HK-2 (cell line): ENCODE results near the gene SEL1L3.
A peak's percentile ranks its signal among the peaks of the same experiment; 100 is the strongest.
"Not testable (repeated sequence)": the region's sequence is repeated elsewhere in the genome, so short reads cannot be mapped to it uniquely, and the experiment has no call there.

ENCODE experiments used
- DNase-seq: peaks from one replicate; pipeline ENCODE4 v3.0.0-alpha.2; 2018; ENCODE audit not compliant: unreplicated experiment

The SEL1L3 gene

GRCh38 chr4:25879587-25879986 lies 16.8 kb upstream of the SEL1L3 start:
- DNase-seq: no peak

DNA sequence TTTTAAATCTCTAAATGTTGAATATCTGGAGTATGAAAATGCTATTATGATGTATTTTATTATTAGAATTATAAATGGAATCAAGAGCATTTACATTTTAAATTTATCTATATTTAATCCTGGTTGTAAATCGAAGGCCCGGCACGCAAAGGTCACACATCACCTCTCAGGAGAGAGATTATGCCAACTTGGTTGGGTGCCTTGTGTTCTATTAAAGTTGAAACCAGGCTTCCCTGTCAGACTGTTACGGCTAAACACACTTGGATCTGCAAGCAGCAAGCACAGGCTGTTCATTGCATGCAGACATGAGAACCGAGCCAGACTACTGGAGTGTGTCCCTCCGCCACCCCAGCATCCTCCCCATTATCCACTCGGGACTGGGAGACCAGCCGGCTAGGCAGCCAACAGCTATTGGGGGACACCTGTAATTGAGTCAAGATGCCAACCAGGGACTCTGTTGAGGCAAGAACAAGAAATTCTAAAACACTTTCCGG lies 16.4 kb upstream of the SEL1L3 start:
- DNase-seq: no peak

DNA sequence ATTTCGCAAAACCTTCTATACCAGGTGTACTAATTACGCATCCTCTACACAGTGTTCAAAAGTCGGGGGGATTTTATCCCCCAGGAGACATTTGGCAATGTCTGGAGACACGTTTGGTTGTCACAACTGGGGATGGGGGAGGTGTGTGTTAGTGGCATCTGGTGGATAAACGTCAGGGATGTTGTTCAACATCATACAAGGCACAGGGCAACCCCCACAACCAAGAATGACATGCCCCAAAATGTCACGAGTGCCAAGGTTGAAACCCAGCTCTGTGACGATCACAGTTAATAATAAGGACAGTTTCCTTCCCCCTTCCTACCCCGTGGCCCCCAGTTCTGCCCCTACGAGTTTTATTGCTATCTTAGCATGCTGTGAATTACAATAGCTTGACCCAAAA lies 15.9 kb upstream of the SEL1L3 start:
- DNase-seq: no peak

GRCh38 chr4:25875281-25875745 lies 12.5 kb upstream of the SEL1L3 start:
- no peak for DNase-seq

DNA sequence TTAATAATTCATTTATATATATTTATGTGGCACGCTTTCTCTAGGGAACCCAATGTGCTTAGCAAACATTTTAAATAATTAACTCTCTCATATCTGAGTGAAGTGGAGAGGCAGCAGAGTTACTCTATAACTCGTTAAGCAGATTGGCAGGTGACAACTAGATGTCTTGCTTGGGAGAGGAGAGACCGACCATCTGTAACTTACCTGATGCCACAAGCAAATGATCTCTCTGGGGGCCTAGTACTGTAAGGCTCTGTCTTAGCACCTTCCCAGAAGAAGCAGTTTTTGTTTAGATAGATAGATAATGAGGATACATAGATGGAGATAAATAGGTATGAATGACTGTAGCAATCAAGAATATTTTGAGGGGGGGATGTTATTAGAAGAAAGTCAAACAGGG lies 11.9 kb upstream of the SEL1L3 start:
- no peak for DNase-seq

DNA sequence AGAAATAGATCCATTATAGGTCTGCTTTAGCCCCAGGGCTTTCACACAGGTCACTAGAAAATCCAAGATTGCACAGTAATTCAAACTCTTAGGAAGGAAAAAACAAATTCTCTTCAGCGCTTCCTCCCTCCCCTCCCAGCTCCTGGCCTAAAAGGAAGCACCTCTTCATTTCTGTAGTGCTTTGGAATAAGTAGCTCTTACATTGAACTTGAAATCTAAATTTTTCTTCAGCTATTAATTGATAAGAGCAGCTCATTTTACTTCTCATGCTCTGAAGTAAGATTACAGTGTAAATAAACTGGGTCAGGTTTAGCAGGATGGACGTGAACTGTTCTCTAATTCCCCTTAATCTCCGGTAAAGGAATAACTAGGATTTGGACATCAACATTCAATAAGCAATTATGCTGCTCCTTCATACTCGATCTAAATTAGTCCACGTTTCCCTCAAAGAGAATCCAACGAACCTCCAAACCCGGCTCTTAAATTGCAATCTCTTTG lies 10.9 kb upstream of the SEL1L3 start:
- DNase-seq: no peak

- DNase-seq: no peak
Measured at GRCh38 chr4:25872851-25873631, 10.3 kb upstream of the SEL1L3 start.

DNA sequence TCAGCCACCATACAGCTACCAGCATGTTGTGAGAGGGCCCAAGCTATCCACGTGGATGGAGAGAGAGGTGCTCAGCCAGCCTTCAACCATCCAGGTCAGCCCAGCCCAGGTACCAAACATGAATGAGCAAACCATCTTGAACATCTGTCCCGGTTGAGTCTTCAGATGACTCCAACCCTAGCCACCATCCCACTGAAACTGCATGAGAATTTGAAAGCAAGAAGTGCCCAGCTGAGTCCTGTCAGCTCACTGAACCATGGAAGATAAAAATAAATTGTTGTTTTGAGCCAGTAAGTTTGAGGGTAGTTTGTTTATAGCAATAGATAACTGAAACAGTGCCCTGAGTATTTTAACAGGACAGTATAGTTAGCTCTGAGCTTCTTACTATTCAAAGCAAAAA lies 7.3 kb upstream of the SEL1L3 start:
- no peak for DNase-seq

DNA sequence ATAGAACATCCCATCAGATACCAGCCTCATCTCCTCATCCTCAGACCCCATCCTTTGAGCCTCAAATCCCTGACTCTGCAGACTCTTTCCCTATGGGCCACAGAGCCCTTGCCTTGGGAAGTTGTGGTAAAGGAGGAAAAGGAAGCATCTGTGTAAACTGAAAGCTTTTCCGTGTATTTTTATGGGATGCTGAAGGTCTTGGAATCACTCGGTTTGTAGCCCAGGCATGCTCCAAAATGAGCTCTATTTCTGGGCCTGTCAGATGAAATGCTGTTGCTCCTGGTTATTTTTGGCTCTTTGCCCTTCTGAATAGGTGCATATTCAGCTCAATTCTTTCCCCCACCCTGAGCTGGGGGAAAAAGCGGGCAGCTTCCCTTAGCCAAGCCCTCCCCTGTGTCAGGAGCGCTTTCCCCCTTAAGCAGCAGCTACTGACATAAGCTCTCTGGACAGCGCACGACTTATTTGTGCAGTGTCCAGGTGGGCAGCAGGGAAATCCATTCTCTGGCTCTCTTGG lies 5.0 kb upstream of the SEL1L3 start:
- DNase-seq: no peak

DNA sequence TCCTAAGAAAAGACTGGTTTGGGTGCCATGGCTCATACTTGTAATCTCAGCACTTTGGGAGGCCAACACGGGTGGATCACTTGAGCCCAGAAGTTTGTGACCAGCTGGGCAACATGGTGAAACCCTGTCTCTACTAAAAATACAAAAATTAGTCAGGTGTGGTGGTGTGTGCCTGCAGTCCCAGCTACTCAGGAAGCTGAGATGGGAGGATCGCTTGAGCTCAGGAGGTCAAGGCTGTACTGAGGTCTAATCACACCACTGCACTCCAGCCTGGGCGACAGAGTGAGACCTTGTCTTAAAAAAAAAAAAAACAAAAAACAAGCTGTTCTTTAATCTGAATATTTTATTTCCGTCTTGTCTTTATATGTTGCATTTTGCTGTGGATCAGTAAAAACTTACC lies 3.6 kb upstream of the SEL1L3 start:
- not testable (repeated sequence) for DNase-seq

DNA sequence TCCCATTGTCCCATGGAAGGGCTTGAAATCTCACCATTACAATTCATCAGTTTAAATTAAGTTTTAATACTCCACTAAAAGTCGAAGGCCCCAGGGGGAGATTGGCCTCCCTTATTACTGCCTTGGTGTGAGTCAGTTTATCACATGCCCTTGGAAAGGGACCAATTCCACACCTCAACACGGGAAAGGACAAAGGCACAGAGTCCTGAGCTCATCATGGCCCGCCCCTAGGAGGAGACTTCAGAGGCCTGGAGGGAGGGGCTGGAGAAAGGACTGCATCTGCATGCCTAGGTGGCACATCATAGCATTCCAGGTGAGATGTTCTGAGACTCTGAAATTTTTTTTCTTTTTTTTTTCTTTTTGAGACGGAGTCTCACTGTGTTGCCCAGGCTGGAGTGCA lies 2.8 kb upstream of the SEL1L3 start:
- DNase-seq: peak; percentile 81

DNA sequence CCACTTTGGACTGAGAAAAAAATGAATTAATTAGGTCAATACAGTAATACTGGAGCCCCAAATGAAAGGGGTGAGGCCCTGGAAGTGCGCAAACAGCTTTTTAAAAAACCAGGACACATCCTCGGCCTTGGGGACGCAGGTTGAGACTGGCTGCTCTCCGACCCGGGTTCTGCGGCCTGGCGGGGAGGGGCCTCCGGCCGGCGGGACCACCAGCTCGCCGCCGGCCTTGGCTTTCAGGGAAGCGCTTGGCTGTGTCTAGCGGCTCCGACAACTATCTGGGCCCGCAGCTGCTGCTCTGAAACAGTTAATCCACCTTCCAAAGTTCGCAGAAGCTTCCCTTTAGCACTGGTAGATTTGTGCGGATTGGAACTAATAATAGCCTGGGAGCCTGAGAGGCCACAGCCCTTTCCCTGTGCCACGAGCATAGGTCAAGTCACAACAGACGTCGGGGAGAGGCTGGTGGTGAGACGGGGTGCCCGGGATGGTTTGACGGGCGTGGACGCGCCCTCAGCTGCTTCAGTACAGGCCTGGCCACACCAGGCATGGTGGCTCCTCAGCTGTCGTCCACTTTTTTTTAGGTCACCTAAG lies 1.1 kb upstream of the SEL1L3 start:
- DNase-seq: no peak

DNA sequence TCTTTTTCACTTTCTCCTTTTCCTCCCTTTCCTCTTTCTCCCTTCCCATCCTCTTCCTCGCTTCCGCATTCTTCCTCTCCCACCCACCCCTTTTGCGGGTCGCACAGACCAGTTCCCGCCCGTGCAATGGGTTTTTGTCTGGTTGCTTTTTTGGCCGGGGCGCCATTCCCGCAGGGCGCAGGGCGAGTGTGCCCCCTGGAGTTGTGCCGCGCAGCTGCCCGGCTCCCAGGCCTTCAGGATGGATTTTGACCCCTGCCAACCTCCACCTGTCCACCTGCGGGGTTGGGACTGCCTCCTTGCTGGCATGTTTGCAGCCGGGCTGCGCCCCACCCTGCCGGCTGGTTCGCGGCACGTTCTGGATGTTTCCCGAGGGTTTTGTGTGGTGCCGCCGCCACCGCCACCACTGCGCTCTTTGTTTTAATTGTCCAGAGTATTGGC lies 578 bp upstream of the SEL1L3 start:
- DNase-seq: no peak

- DNase-seq: peak; percentile 50
Measured at GRCh38 chr4:25861951-25862410, 807 bp downstream of the SEL1L3 start.

GRCh38 chr4:25861280-25861950 lies 1.4 kb downstream of the SEL1L3 start:
- no peak for DNase-seq

- DNase-seq: no peak
Measured at GRCh38 chr4:25860586-25861279, 2.1 kb downstream of the SEL1L3 start.

GRCh38 chr4:25859429-25860148 lies 3.2 kb downstream of the SEL1L3 start:
- DNase-seq: no peak

GRCh38 chr4:25857851-25858400 lies 4.9 kb downstream of the SEL1L3 start:
- DNase-seq: no peak

- no peak for DNase-seq
Measured at GRCh38 chr4:25857403-25857802, 5.4 kb downstream of the SEL1L3 start.

- no peak for DNase-seq
Measured at GRCh38 chr4:25856756-25857155, 6.0 kb downstream of the SEL1L3 start.

GRCh38 chr4:25852103-25852502 lies 10.7 kb downstream of the SEL1L3 start:
- DNase-seq: no peak
